ENCODE measurements around the gene VNN1.
"Not testable (repeated sequence)": the region's sequence is repeated elsewhere in the genome, so short reads cannot be mapped to it uniquely, and the experiment has no call there.

GRCh38 chr6:132635288-132635687 is 78.6 kb downstream of the VNN1 start:
- not testable (repeated sequence) for TF ChIP-seq CTCF, POLR2A, EP300 (IDR thresholded peaks at IDR 0.05)
